Upper lobe of left lung (tissue), 6 donors: ENCODE measurements around the gene IL12B. TPM values are rescaled to one million over a fixed set of nuclear protein-coding genes. Genes with fewer than 3 reads are reported as not detected.
"Not testable (repeated sequence)": the region's sequence is repeated elsewhere in the genome, so short reads cannot be mapped to it uniquely, and the experiment has no call there.

ENCODE experiments used
- ATAC-seq, 2 donors: fragments of 200-7000 bp; cut with Tn5 transposase; one replicate each; pipeline ENCODE4 v1.9.1; 2022; ENCODE audit warnings: mild to moderate bottlenecking in 2 of 2, moderate library complexity in 2 of 2; ENCODE audit not compliant: low FRiP score in 2 of 2
- DNase-seq, 2 donors: peaks; one replicate each; pipeline ENCODE4 v3.0.0-alpha.2; 2019 to 2020
- H3K27ac ChIP-seq, 4 donors: fragments of 200-600 bp; sonication (generic); one replicate each; pipeline ENCODE4 v1.5.1; 2016 to 2019
- H3K27me3 ChIP-seq, 4 donors: fragments of 200-600 bp; sonication (generic); one replicate each; pipeline ENCODE4 v1.5.1; 2017 to 2019
- H3K36me3 ChIP-seq, 4 donors: fragments of 200-600 bp; sonication (generic); one replicate each; pipeline ENCODE4 v1.5.1; 2016 to 2019
- H3K4me1 ChIP-seq, 4 donors: fragments of 200-600 bp; sonication (generic); one replicate each; pipeline ENCODE4 v1.5.1; 2018 to 2019
- H3K4me3 ChIP-seq, 4 donors: fragments of 200-600 bp; sonication (generic); one replicate each; pipeline ENCODE4 v1.5.1; 2017 to 2019; ENCODE audit warnings: mild to moderate bottlenecking in 2 of 4, moderate library complexity in 1 of 4
- H3K9me3 ChIP-seq, 4 donors: fragments of 200-600 bp; sonication (generic); one replicate each; pipeline ENCODE4 v1.5.1; 2018 to 2019
- CTCF ChIP-seq, 6 experiments: fragments of 450-650 bp in 4 of 6; fragments of 200-600 bp in 2 of 6; sonication (generic) in 2 of 6; IDR thresholded peaks; one replicate each; pipeline ENCODE4 v1.5.1; 2016 to 2019; ENCODE audit warnings: antibody characterized with exemption in 6 of 6
- EP300 ChIP-seq, 4 donors: sonication (generic); formaldehyde crosslinking; IDR thresholded peaks; one replicate each; pipeline ENCODE4 v1.5.1; 2017; ENCODE audit warnings: antibody characterized with exemption in 4 of 4, control low read depth in 2 of 4
- POLR2A ChIP-seq, 4 donors: fragments of 450-650 bp; IDR thresholded peaks; one replicate each; pipeline ENCODE4 v1.5.1; 2016 to 2017; ENCODE audit warnings: antibody characterized with exemption in 4 of 4, mild to moderate bottlenecking in 2 of 4
- POLR2AphosphoS5 ChIP-seq, 2 donors: sonication (generic); formaldehyde crosslinking; IDR thresholded peaks; one replicate each; pipeline ENCODE4 v1.5.1; 2017; ENCODE audit warnings: antibody characterized with exemption in 2 of 2
- WGBS, 2 donors: methylation state at CpG; one replicate each; pipeline ENCODE4 v1.1.5; 2017 to 2018; 5-methylcytosine and 5-hydroxymethylcytosine counted together
- total RNA-seq, 6 donors: library from RNA; depleted of rRNA in 4 of 6; stranded (reverse); fragments of >200 nt in 4 of 6; gene quantifications; one replicate each; pipeline versions ENCODE4 v1.1.0 to v1.2.1, GENCODE V29; 2016 to 2021
- donor health status: DM: no; HTN: no; CAD: no; lungs with moderate emphysema.
- donor health status: DM: no; HTN: yes; CAD: no; lungs with severe emphysema.

The IL12B gene
- not detected for total RNA-seq

- DNase-seq (no peak), ATAC-seq (no peak)
- Histone ChIP-seq H3K27me3 (no peaks in the 10 kb centered on the region), H3K9me3 (no peaks in the 10 kb centered on the region), H3K4me3 (peak within 1 kb of the TSS in 3 of 4 donors; percentile 37 to 50 (median 48)), H3K27ac (peak within 1 kb of the TSS in 2 of 4 donors; percentile 50 to 56), H3K36me3 (no peaks in the 10 kb centered on the region), H3K4me1 (peaks cover 0 to 10% (median 5%) of the 10 kb centered on the region in 4 donors)
- no peak for TF ChIP-seq POLR2A (IDR thresholded peaks at IDR 0.05)
- no peak for TF ChIP-seq POLR2AphosphoS5 (IDR thresholded peaks at IDR 0.05)
- no peak for TF ChIP-seq EP300 (IDR thresholded peaks at IDR 0.05)
- TF ChIP-seq CTCF (IDR thresholded peaks at IDR 0.05): no peak
- 54 to 62% methylated on average over 4 of the region's 4 CpGs for WGBS, 2 donors
Observed at GRCh38 chr5:159330131-159330800, at the start of gene IL12B. Gene IL12B, minus strand, starts transcription at chr5:159330487. Its CDS starts 3,705 bp downstream, at chr5:159326782.

GRCh38 chr5:159377653-159378052, 47.4 kb upstream of the IL12B start:
- H3K27me3 ChIP-seq: no peaks in the 10 kb centered on the region
- no peak for DNase-seq
- H3K36me3 ChIP-seq: no peaks in the 10 kb centered on the region
- H3K9me3 ChIP-seq: peaks cover 0 to 19% (median 11%) of the 10 kb centered on the region in 4 donors
- H3K4me1 ChIP-seq: no peaks in the 10 kb centered on the region
- ATAC-seq: no peak
- H3K4me3 ChIP-seq: no peak overlapping the region
- TF ChIP-seq EP300 (IDR thresholded peaks at IDR 0.05): no peak
- no peak for TF ChIP-seq CTCF (IDR thresholded peaks at IDR 0.05)
- no peak for TF ChIP-seq POLR2A (IDR thresholded peaks at IDR 0.05)
- no peak for TF ChIP-seq POLR2AphosphoS5 (IDR thresholded peaks at IDR 0.05)
- no peak overlapping the region for H3K27ac ChIP-seq

GRCh38 chr5:159367866-159368265, 37.6 kb upstream of the IL12B start:
- not testable (repeated sequence) for H3K4me1 ChIP-seq, H3K36me3 ChIP-seq, DNase-seq, H3K27ac ChIP-seq, H3K27me3 ChIP-seq, H3K9me3 ChIP-seq, H3K4me3 ChIP-seq, ATAC-seq
- 76 to 85% methylated on average over 1 of the region's 1 CpG for WGBS, 2 donors

GRCh38 chr5:159366776-159367175, 36.5 kb upstream of the IL12B start:
- H3K9me3 ChIP-seq, ATAC-seq, H3K27me3 ChIP-seq, H3K36me3 ChIP-seq, H3K4me3 ChIP-seq, H3K27ac ChIP-seq, H3K4me1 ChIP-seq: not testable (repeated sequence)
- WGBS, 2 donors: 85 to 91% methylated on average over 5 of the region's 5 CpGs
- DNase-seq: peak in 1 of 2 donors; percentile 4

GRCh38 chr5:159362220-159362619, 31.9 kb upstream of the IL12B start:
- H3K27me3 ChIP-seq: no peaks in the 10 kb centered on the region
- TF ChIP-seq POLR2A (IDR thresholded peaks at IDR 0.05) (no peak), EP300 (IDR thresholded peaks at IDR 0.05) (no peak), POLR2AphosphoS5 (IDR thresholded peaks at IDR 0.05) (peak in 1 of 2 donors; percentile 31), CTCF (IDR thresholded peaks at IDR 0.05) (no peak)
- H3K36me3 ChIP-seq: no peaks in the 10 kb centered on the region
- no peak overlapping the region for H3K4me3 ChIP-seq
- peak; percentile 55 to 79 for ATAC-seq
- no peaks in the 10 kb centered on the region for H3K4me1 ChIP-seq
- peak in 1 of 2 donors; percentile 40 for DNase-seq
- no peaks in the 10 kb centered on the region for H3K9me3 ChIP-seq
- H3K27ac ChIP-seq: no peak overlapping the region

GRCh38 chr5:159359871-159360270, 29.6 kb upstream of the IL12B start:
- not testable (repeated sequence) for H3K27me3 ChIP-seq, H3K9me3 ChIP-seq, H3K4me1 ChIP-seq, H3K27ac ChIP-seq, DNase-seq, ATAC-seq, H3K4me3 ChIP-seq, H3K36me3 ChIP-seq
- WGBS, 2 donors: 69 to 78% methylated on average over 7 of the region's 7 CpGs
